Stimulated activated naive CD8-positive, alpha-beta T cell treated with anti-CD3 and anti-CD28 coated beads, Interleukin-15, amount 100 ng/mL, for 72 hours (primary cell): ENCODE results near the gene FAM110A.
"Not testable (repeated sequence)": the region's sequence is repeated elsewhere in the genome, so short reads cannot be mapped to it uniquely, and the experiment has no call there.

Source experiments
- ATAC-seq: fragments of 150-1000 bp; cut with Tn5 transposase; 2 replicates; pipeline ENCODE4 v1.10.0; 2021; ENCODE audit warnings: mild to moderate bottlenecking, moderate library complexity
- DNase-seq, 2 donors: peaks; one replicate each; pipeline ENCODE4 v3.0.0; 2021 to 2022
- H3K27ac Mint-ChIP-seq, 2 donors: one replicate each; pipeline ENCODE4 v1.8.0; 2022; ENCODE audit warnings: mild to moderate bottlenecking in 2 of 2, mixed read lengths in 2 of 2, moderate library complexity in 2 of 2
- H3K27me3 Mint-ChIP-seq: one replicate; pipeline ENCODE4 v1.8.0; 2022; ENCODE audit warnings: mixed read lengths
- H3K4me1 Mint-ChIP-seq: one replicate; pipeline ENCODE4 v1.8.0; 2022; ENCODE audit warnings: mild to moderate bottlenecking, mixed read lengths
- H3K4me3 Mint-ChIP-seq, 2 donors: one replicate each; pipeline ENCODE4 v1.8.0; 2022; ENCODE audit warnings: mild to moderate bottlenecking in 2 of 2, mixed read lengths in 2 of 2, moderate library complexity in 1 of 2
- H3K9me3 Mint-ChIP-seq, 2 donors: one replicate each; pipeline ENCODE4 v1.8.0; 2022; ENCODE audit warnings: mixed read lengths in 2 of 2

The FAM110A gene

DNA sequence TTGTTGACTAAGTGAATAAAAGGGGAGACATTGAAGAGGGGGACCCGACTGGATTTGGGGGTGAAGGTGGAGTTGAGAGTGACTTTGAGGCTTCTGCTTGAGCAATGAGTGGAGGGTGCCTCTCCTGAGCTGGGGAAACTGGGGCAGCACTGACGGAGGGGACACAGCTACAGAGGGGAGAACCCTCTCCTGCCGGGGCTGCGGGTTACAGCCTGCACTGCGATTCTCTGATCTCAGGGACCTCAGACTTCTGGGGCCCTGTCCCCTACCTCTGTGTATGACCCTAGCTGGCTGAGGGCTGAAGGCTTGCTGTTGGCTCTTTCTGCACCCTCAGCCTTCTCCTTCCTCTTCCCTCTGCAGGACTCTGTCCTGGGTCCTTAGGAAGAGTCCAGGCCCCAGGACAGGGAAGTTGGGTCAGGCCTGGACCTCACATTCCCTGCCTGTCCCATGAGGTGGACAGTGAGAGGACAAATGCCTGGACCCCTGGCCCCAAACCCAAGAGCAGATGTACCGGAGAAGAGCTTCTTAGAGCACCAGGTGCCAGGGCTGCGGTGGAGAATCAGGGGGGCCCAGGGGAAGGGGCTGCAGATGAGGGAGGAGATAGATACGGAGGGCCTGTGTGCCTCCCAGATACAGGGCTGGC lies 13.7 kb upstream of the FAM110A start:
- Mint-ChIP-seq H3K27me3 (no peaks in the 10 kb centered on the region), H3K27ac (no peak overlapping the region), H3K4me1 (peaks cover 6% of the 10 kb centered on the region), H3K9me3 (no peaks in the 10 kb centered on the region), H3K4me3 (no peak overlapping the region)
- ATAC-seq, result no peak
- DNase-seq, result no peak

DNA sequence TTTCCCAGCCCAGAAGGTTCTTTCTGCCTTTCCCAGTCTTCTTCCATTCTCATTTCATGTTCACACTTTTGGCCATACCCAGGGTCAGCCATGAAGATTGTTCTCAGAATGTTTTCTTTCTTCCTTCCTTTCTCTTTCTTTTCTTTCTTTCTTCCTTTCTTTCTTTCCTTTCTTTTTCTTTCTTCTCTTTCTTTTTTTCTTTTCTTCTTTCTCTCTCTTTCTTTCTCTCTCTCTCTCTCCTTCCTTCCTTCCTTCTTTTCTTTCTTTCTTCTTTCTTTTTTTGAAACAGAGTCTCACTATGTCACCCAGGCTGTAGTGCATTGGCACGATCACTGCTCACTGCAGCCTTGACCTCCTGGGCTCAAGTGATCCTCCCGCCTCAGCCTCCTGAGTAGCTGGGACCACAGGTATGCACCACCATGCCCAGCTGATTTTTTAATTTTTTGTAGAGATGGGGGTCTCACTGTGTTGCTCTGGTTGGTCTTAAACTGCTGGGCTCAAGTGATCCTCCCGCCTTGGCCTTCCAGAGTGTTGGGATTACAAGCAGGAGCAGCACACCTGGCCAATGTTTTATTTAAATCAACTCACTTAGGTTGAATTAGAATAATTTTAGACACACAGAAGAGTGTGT lies 13.1 kb upstream of the FAM110A start:
- ATAC-seq (no peak), DNase-seq (no peak)
- Mint-ChIP-seq H3K27me3 (no peaks in the 10 kb centered on the region), H3K4me3 (no peak overlapping the region), H3K4me1 (peaks cover 7% of the 10 kb centered on the region), H3K9me3 (no peaks in the 10 kb centered on the region), H3K27ac (no peak overlapping the region)

DNA sequence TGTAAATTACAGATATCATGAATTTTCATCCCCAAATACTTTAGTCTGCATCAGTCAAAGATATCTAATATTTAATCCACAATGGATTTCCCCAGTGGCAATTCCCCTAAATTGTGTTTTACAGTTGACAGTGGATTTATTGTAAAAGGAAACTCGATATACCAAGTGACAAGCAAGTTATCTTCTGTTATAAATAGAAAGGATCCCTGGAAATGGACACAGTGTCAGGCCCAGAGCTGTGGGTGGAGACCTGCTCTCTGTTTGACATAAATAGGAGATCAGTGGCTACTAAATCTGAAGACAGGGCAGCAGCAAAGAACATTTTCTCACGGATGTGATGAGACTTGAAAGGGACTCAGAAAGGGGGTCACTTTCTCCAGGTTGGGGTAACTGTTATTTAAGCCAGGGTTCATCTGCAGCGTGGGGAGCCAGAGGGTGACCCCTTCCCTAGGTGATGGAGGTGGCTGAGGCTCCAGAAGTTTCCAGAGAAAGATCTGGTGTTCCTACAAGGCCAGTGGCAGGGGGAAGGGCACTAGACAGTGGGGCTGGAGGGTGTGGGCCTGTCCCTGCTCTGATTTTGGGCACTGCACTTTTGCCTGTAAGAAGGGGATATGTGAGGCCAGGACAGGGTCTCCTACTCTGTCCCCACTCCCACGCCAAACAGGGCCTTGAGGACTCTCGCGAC lies 12.3 kb upstream of the FAM110A start:
- H3K9me3 Mint-ChIP-seq, result no peaks in the 10 kb centered on the region
- H3K4me3 Mint-ChIP-seq, result no peak overlapping the region
- no peak overlapping the region for H3K27ac Mint-ChIP-seq
- no peak for DNase-seq
- H3K27me3 Mint-ChIP-seq, result no peaks in the 10 kb centered on the region
- H3K4me1 Mint-ChIP-seq, result peaks cover 9% of the 10 kb centered on the region
- ATAC-seq, result no peak

DNA sequence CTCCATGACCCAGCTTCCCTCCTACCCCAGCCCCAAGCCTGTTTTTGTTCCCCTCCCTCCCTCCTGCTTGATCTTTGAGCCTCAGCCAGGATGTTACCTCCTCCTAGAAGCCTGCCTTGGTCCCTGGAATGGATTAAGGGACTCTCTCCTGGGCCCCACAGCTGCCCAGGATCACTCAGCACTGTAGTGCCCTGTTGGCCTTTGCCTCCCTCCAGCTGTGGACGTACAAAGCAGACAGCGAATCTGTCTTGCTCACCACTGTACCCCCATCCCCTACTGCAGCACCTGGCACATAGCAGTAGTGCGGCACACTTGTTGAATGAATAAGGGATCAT lies 11.8 kb upstream of the FAM110A start:
- no peak for DNase-seq
- Mint-ChIP-seq H3K4me3 (no peak overlapping the region), H3K27ac (no peak overlapping the region), H3K9me3 (no peaks in the 10 kb centered on the region), H3K4me1 (peaks cover 7% of the 10 kb centered on the region), H3K27me3 (no peaks in the 10 kb centered on the region)
- ATAC-seq, result no peak

DNA sequence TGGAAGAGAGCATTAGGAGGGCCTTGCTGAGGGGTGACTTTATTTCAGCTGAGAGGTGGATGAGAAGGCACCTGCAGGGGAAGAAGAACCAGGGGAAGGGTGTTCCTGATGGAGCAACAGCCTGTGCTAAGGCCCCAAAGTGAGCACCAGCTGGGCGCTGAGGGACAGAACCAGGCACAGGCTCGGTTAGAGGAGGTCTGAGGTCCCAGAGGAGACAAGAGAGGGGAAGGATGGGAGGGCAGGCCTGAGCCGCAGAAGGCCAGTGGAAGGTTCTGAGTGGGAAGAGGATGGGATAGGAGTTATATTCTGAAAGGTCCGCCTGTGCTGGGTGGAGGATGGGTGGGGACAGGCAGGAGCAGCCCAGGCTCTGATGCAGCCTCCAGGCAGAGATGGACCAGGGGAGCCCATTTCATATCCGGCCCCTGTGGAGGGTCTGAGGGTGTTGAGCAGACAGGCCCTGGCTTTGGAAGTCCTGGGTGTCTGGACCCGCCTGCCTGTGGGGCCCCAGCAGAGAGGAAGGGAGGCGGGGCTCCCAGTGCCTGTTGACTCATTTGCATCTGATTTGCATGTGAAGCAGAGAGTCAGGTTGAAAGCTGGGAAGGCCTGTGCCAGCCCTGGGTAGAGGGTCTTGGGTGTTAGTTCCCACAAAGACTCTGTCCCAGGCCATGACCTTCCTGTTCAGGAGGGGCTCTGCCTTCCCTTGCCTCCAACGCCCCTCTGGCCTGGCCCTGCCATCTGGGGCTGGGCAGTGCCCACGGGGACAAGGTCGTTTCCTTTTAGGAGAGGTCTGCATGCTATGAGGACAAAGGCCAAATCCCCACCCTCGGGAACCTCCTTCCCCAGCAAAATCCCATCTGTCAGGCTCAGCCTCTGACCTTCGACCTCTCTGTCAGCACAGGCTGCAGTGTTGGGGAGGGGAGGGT lies 10.6 kb upstream of the FAM110A start:
- no peak for ATAC-seq

DNA sequence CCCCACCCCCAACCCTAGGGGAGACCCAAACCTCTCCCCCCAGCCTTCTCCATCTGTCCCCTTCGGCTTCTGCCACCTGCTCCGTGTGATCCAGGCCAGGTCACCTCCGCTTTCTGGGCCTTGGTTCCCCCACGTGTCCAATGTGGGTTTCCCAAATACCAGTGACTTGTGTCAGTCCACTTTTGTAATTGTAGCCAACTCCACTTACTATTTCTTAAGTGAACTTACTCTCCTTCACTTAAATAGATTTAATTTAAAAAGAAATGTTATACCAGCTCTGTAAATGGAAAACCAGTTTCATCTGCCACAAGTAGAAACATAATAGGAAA lies 10.0 kb upstream of the FAM110A start:
- no peaks in the 10 kb centered on the region for H3K27me3 Mint-ChIP-seq
- H3K9me3 Mint-ChIP-seq, result no peaks in the 10 kb centered on the region
- DNase-seq (no peak), ATAC-seq (no peak)
- H3K27ac Mint-ChIP-seq, result no peak overlapping the region
- H3K4me1 Mint-ChIP-seq, result peaks cover 7% of the 10 kb centered on the region
- H3K4me3 Mint-ChIP-seq, result no peak overlapping the region

More for the DNA sequence above, 10.6 kb upstream of the FAM110A start:
- Mint-ChIP-seq H3K9me3 (no peaks in the 10 kb centered on the region), H3K27ac (peak overlapping the region in 1 of 2 donors; percentile 45), H3K27me3 (no peaks in the 10 kb centered on the region), H3K4me3 (no peak overlapping the region), H3K4me1 (peaks cover 7% of the 10 kb centered on the region)
- no peak for DNase-seq

DNA sequence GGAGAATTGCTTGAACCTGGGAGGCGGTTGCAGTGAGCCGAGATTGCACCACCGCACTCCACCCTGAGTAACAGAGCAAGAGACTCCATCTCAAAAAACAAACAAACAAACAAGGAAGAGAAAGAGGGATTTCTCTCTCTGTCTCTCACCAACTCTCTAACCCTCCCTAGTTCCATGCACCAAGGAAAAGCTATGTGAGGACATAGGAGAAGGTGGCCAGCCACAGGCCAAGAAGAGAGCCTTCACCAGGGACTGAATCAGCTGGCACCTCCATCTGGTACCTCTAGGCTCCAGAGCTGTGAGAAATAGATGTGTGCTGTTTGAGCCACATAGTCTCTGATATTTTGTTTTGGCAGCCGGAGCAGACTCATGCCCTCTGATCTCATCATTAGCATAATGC lies 9.0 kb upstream of the FAM110A start:
- ATAC-seq (no peak), DNase-seq (no peak)
- Mint-ChIP-seq H3K9me3 (no peaks in the 10 kb centered on the region), H3K4me1 (peaks cover 7% of the 10 kb centered on the region), H3K27me3 (no peaks in the 10 kb centered on the region), H3K27ac (no peak overlapping the region), H3K4me3 (no peak overlapping the region)

DNA sequence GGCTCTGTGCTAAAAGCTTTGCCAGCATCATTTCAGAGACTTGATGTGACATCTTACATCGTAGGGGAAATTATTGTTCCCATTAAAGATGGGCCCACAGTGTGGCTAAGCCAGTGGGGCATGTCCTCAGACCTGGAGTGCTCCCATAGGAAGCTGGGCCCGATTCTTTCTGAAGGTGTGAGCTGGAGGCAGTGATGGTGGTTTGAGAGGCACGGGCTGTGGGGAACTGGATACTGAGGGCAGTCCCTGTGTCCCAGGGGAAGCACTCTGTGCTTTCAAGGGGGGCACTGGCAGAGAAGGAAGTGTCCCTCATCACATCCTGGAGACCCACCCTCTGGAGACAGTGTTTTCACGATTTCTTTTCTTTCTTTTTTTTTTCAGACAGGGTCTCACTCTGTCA lies 8.6 kb upstream of the FAM110A start:
- no peak overlapping the region for H3K4me3 Mint-ChIP-seq
- no peaks in the 10 kb centered on the region for H3K27me3 Mint-ChIP-seq
- H3K4me1 Mint-ChIP-seq, result peaks cover 7% of the 10 kb centered on the region
- H3K9me3 Mint-ChIP-seq, result no peaks in the 10 kb centered on the region
- ATAC-seq (no peak), DNase-seq (no peak)
- no peak overlapping the region for H3K27ac Mint-ChIP-seq

DNA sequence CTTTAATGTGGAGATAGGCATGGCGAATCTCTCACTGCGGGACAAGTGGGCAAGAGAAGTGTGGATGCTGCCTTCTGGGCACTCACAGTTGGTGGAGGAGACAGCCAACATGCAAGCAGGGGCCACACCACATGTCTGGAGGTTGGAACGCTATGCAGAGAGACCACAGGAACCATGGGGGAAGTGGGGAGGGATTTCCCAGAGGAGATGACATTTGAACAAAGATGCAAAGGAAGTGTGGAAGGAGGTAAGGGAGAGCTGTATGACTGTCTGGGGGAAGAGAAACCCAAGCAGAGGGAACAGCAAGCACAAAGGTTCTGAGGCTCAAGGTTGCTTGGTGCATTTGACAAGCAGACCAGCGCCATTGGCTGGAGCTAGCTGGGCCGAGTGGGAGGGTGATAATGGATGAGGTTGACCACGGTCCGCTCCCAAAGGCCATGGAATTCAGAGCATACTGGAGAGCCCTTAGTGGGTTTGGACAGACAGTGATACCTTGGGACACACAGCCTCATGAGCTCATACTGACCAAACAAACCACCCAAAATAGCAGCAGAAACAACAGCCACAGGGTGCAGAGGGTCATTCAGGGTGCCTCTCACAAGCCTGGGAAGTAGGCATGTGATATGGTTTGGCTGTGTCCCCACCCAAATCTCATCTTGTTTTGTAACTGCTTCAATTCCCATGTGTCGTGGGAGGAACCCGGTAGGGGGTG lies 7.6 kb upstream of the FAM110A start:
- peaks cover 7% of the 10 kb centered on the region for H3K4me1 Mint-ChIP-seq
- no peak overlapping the region for H3K4me3 Mint-ChIP-seq
- DNase-seq (no peak), ATAC-seq (no peak)
- no peaks in the 10 kb centered on the region for H3K27me3 Mint-ChIP-seq
- H3K9me3 Mint-ChIP-seq, result no peaks in the 10 kb centered on the region
- no peak overlapping the region for H3K27ac Mint-ChIP-seq

DNA sequence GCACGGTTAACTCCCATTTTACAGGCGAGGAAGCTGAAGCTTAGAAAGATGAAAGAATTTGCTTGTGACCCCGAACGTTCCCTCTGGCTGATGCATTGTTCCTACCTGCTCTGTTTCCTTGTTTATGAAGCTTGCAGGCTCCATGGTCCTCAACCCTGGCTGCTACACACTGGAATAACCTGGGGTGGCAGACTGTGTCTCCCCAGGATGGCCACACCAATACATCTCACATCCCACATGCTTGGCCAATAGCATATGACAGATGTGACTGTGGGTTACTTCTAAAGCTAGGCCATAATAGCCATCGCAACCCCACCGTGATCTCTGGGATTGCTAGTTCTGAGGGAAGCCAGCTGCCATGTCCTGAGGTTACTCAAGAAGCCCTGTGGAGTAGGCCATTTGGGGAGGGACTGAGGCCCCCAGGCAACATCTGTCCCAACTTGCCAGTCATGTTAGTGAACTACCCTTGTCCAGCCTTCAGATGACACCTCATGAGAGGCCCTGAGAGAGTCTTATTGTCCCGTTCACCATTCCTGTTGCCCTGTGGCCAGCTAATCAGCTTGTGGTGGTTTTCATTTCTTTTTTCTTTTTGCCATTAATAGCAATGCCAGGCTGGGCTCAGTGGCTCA lies 6.7 kb upstream of the FAM110A start:
- H3K27me3 Mint-ChIP-seq, result no peaks in the 10 kb centered on the region
- ATAC-seq, result no peak
- no peaks in the 10 kb centered on the region for H3K9me3 Mint-ChIP-seq
- DNase-seq, result no peak
- H3K4me3 Mint-ChIP-seq, result no peak overlapping the region
- H3K4me1 Mint-ChIP-seq, result peaks cover 7% of the 10 kb centered on the region
- no peak overlapping the region for H3K27ac Mint-ChIP-seq

DNA sequence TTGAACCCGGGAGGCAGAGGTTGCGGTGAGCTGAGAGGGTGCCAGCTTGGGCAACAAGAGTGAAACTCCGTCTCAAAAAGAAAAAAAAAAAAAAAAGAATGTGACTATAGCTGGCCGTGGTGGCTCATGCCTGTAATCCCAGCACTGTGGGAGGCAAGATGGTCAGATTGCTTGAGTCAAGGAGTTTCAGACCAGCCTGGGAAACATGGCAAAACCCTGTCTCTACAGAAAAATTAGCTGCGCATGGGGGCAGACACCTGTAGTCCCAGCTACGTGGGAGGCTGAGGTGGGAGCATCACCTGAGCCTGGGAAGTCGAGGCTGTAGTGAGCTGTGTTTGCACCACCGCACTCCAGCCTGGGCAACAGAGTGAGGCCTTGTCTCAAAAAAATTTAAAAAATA lies 5.5 kb upstream of the FAM110A start:
- H3K27ac Mint-ChIP-seq, H3K4me3 Mint-ChIP-seq, H3K27me3 Mint-ChIP-seq, ATAC-seq, DNase-seq, H3K4me1 Mint-ChIP-seq, H3K9me3 Mint-ChIP-seq: not testable (repeated sequence)

DNA sequence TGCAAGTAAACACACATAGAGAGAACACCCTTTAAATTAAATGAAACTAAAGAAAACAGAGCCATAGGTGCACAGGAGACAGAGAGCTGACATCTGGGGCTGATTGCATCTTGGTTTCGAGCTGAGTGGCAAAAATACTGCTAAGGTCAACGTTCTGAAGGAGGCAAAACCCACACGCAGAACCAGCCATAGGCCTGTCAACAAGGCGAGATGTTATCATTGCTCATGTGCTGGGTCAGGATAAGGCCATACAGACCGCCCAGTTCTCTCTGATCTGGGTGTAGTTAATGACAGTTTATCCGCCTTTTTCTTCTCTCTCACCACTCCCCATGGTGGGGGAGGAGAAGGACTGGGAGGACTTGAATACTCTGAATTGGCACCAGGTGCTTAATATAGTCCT lies 4.5 kb upstream of the FAM110A start:
- H3K27me3 Mint-ChIP-seq, result no peaks in the 10 kb centered on the region
- ATAC-seq, result no peak
- no peak overlapping the region for H3K4me3 Mint-ChIP-seq
- H3K27ac Mint-ChIP-seq, result peak overlapping the region in 1 of 2 donors; percentile 61
- no peak for DNase-seq
- peaks cover 13% of the 10 kb centered on the region for H3K4me1 Mint-ChIP-seq
- no peaks in the 10 kb centered on the region for H3K9me3 Mint-ChIP-seq

DNA sequence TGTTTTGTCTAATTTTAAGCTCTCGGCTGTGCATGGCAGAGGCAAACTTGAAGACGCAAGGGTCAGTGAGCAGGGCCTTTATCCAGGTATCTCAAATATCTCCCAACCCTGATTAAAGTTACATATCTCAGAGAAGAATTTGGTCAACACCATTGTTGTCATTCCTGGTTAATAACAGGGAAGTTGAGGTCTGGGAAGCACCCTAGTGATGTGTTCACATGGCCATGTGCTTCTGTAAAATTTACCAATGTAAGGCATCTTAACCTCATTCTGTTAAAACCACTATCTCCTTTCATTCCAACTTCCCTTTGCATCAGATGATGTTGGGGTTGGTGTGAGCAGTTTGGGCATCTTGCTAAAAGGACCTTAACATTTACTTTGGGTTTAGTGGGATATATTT lies 4.0 kb upstream of the FAM110A start:
- Mint-ChIP-seq H3K4me3 (no peak overlapping the region), H3K4me1 (peaks cover 18% of the 10 kb centered on the region), H3K9me3 (no peaks in the 10 kb centered on the region), H3K27me3 (no peaks in the 10 kb centered on the region), H3K27ac (no peak overlapping the region)
- no peak for ATAC-seq
- DNase-seq, result no peak

DNA sequence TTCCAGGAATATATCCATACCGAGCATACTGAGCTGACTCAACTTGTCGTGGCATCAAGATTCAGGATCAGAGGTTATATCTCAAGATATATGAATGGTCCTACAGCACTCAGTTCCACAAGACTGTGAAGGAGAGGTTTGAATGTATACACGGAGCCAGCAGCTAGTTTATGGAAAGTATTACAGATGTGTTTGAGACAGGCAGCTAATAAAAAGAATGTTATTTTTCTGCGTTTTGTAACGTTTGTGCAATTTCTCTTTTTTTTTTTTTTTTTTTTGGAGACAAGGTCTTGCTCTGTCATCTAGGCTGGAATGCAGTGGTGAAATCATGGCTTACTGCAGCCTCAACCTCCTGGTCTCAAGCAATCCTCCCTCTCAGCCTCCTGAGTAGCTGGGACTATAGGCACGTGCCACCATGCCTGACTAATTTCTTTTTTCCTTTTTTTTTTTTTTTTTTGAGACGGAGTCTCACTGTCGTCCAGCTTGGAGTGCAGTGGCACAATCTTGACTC lies 3.4 kb upstream of the FAM110A start:
- Mint-ChIP-seq H3K4me3 (no peak overlapping the region), H3K27me3 (no peaks in the 10 kb centered on the region), H3K9me3 (no peaks in the 10 kb centered on the region), H3K27ac (no peak overlapping the region), H3K4me1 (peaks cover 23% of the 10 kb centered on the region)
- no peak for ATAC-seq
- no peak for DNase-seq

DNA sequence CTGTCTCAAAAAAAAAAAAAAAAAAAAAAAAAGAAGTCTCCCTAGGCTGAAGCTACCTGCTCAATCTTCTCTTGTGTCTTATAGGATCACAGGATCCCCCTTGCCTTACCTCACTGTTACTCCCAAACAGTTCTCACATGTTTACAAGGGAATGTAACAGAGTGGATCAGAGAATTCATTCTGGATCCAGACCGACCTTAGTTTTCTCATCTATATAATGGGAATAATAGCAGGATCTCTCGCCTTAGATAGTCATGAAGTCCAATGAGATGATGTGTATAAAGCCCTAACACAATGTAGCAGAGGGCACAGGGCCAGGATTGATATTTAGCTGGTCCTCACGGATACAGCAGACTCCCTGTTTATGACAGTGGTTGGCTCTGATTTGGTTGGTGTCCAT lies 2.3 kb upstream of the FAM110A start:
- Mint-ChIP-seq H3K27me3 (no peaks in the 10 kb centered on the region), H3K9me3 (no peaks in the 10 kb centered on the region), H3K4me3 (no peak overlapping the region), H3K27ac (no peak overlapping the region), H3K4me1 (peaks cover 28% of the 10 kb centered on the region)
- ATAC-seq, result no peak
- DNase-seq, result no peak
